IPS-11a (cell line): Measurements from ENCODE around the gene PSPC1.
"Not testable (repeated sequence)": the region's sequence is repeated elsewhere in the genome, so short reads cannot be mapped to it uniquely, and the experiment has no call there.

ENCODE experiments used
- H3K4me3 ChIP-seq: one replicate; pipeline ENCODE4 v1.5.1; 2013; ENCODE audit warnings: low read depth, low read length, control low read depth

Gene PSPC1

GRCh38 chr13:19782727-19783682 lies at the start of gene PSPC1:
Gene PSPC1 (minus strand): TSS chr13:19782945. CDS start chr13:19782757, 188 bp downstream.
- H3K4me3 ChIP-seq = peak within 1 kb of the TSS; percentile 100

DNA sequence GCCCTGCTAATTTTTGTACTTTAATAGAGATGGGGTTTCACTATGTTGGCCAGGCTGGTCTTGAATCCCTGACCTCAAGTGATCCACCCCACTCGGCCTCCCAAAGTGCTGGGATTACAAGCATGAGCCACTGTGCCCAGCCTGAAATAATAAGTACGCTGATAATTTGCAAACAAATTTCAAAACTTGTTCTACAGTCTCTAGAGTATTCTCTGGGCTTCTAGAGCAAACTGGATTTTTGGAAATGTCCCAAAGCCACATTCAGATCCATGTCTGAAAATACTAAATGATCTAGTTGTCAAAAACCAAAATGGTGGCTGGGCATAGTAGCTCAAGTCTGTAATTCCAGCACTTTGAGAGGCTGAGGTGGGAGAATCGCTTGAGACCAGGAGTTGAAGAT lies 39.9 kb upstream of the PSPC1 start:
- no peak overlapping the region for H3K4me3 ChIP-seq

DNA sequence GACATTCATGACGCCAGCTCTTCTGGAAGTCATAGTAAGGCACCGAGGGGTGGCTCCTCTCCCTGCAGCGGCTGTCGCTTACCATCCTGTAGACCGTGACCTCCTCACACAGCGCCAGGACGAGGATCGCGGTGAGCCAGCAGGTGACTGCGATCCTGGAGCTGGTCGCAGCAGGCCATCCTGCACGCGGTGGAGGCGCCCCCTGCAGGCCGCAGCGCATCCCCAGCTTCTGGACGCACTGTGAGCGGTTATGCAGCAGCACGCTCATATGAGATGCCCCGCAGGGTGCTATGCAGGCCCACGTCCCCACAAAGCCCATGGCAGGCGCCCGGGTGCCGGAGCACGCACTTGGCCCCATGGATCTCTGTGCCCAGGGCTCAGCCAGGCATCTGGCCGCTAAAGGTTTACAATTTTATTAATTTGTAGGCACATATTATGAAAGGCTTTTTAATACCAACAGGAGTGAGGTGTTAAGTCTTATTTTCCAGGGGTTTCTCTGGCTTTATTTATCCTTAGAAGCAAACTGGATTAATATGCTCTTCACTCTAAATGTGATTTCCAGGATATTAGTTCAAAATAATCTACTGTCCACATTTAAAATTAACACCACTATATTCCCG lies 35.6 kb upstream of the PSPC1 start:
- no peak overlapping the region for H3K4me3 ChIP-seq

- no peak overlapping the region for H3K4me3 ChIP-seq
These were observed 34.9 kb upstream of the PSPC1 start for GRCh38 chr13:19817510-19818158.

DNA sequence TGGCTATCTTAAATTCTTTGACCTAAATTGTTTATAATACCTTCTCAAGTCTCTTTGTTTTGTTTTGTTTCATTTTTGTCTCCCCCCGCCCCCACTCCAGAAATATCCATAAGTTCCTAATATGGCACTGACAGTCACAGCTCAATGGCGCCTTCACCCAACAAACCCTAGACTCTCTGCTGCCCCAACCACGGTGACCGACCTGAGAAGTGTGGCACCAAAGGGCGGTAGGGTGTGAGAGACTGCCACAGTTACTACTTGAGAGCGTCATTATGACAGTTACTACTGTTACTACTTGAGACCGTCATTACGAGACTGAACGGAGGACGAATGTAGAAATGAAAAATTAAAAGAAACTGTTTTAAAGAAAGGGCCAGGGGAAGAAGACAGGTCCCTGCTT lies 34.4 kb upstream of the PSPC1 start:
- H3K4me3 ChIP-seq = no peak overlapping the region

DNA sequence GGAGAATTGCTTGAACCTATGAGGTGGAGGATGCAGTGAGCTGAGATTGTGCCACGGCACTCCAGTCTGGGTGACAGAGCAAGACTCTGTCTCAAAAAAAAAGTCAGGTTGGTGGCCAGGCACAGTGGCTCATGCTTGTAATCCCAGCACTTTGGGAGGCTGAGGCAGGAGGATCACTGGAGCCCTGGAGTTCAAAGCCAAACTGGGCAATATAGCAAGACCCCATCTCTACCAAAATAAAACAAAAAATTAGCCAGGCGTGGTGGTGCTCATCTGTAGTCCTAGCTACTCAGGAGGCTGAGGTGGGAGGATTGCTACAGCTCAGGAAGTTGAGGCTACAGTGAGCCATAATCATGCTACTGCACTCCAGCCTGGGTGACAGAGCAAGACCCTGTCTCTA lies 33.1 kb upstream of the PSPC1 start:
- not testable (repeated sequence) for H3K4me3 ChIP-seq

- no peak overlapping the region for H3K4me3 ChIP-seq
These were observed 28.5 kb upstream of the PSPC1 start for GRCh38 chr13:19810996-19811881.

GRCh38 chr13:19810151-19810550 lies 27.4 kb upstream of the PSPC1 start:
- no peak overlapping the region for H3K4me3 ChIP-seq

- no peak overlapping the region for H3K4me3 ChIP-seq
These were observed 23.0 kb upstream of the PSPC1 start for GRCh38 chr13:19805765-19806164.

- H3K4me3 ChIP-seq = no peak overlapping the region
These were observed 13.2 kb upstream of the PSPC1 start for GRCh38 chr13:19795956-19796355.

DNA sequence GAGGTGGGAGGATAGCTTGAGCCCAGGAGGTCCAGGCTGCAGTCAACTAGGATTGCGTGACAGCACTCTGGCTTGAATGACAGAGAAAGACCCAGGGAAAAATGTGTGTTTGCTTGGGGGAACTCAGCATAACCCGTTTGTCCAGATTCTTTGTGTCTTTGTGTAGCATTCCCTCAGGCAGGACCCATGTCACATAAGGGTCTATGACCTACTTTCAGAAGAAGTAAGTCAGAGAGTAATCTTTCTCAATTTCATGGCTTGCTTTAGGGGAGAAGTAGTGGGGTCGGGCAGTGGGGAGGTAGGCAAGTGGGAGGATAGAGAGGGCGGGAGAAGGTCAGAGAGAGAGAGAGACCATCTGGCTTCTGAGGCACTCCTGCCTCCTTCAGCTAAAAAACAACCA lies 11.9 kb upstream of the PSPC1 start:
- no peak overlapping the region for H3K4me3 ChIP-seq

DNA sequence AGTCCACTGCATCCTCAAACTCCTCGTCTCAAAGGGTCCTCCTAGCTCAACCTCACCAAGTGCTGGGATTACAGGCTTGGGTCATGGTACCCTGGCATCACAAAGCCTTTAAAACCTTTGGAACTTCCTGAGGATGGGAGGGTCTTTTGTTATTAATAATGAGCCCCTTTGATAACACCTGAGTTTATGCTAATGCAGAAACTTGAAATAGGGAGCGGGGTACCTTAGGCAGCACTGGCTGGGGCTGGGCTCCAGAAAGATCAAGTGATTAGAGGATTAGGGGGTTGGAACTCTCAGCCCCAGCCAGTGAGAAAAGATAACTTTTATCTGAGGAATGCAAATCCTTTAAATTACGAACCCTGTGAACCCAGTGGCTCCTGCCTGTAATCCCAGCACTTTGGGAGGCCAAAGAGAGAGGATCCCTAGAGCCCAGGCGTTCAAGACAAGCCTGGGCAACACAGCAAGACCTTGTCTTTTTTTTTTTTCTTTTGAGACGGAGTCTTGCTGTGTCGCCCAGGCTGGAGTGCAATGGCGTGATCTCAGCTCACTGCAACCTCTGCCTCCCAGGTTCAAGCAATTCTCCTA lies 9.3 kb upstream of the PSPC1 start:
- no peak overlapping the region for H3K4me3 ChIP-seq

- peak overlapping the region; percentile 100 for H3K4me3 ChIP-seq
These were observed 557 bp downstream of the PSPC1 start for GRCh38 chr13:19782049-19782726.

DNA sequence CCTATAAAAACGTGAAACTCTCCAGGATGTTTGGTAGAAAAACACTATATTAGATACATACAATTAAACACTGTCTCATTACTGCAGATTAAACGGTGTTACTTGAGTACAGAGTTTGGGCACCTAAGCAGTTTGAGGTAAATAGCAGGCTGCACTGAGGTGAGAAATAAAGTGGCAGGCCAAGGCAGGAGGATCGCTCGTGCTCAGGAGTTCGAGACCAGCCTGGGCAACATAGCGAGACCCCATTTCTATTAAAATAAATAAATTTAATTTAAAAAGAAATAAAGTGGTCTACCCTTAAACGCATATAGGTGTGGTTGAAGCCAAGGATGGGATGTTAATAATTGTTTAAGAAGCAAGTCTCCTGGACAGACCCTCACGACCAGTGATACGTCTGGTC lies 1.2 kb downstream of the PSPC1 start:
- peak overlapping the region; percentile 100 for H3K4me3 ChIP-seq

DNA sequence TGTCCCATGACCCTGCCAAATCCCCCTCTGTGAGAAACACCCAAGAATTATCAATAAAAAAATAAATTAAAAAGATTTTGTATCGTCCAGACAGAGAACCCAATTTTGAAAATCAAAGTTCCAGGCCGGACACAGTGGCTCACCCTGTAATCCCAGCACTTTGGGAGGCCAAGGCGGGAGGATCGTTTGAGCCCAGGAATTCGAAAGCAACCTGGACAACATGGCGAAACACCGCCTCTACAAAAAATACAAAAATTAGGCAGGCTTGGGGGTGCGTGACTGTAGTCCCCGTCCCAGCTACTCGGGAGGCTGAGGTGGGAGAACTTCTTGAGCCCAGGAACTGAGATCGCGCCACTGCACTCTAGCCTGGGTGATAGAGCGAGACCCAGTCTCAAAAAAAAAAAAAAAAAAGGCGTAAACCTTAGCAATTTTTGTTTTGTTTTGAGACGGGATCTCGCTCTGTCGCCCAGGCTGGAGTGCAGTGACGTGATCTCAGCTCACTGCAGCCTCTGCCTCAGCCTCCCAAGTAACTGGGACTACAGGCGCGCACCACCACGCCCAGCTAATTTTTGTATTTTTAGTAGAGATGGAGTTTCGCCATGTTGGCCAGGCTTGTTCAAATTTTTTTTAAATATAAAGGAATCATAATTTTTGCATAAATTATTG lies 1.9 kb downstream of the PSPC1 start:
- H3K4me3 ChIP-seq = peak overlapping the region; percentile 100

DNA sequence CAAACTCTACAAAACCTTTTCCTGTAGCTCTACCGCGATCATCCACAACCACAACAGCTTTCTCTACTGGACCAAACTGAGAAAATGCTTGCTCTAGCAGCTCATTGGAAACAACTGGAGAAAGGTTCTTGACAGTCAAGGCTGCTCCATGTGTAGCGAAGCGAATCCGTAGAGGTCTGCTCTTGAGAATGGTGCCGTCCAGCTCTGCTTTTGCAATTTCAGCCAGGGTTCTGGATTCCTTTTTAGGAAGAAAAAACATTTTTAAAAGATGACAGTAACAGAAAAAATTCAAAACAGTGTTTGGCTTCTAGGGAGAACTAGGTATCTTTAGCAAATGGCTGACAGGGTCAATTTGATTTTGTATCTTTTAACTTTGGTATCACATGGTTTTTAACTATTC lies 10.4 kb downstream of the PSPC1 start:
- no peak overlapping the region for H3K4me3 ChIP-seq

- H3K4me3 ChIP-seq = no peak overlapping the region
These were observed 12.9 kb downstream of the PSPC1 start for GRCh38 chr13:19769854-19770253.

- H3K4me3 ChIP-seq = no peak overlapping the region
These were observed 14.8 kb downstream of the PSPC1 start for GRCh38 chr13:19767966-19768365.

GRCh38 chr13:19766591-19766990 lies 16.2 kb downstream of the PSPC1 start:
- no peak overlapping the region for H3K4me3 ChIP-seq
